ENCODE results near the gene TRIAP1. TPM values are rescaled to one million over a fixed set of nuclear protein-coding genes. Genes with fewer than 3 reads are reported as not detected.
"Not testable (repeated sequence)": the region's sequence is repeated elsewhere in the genome, so short reads cannot be mapped to it uniquely, and the experiment has no call there.

Gene TRIAP1
- total RNA-seq, 1 experiment from 2014 or later, result 50.2 TPM

GRCh38 chr12:120490325-120490724, 44.1 kb upstream of the TRIAP1 start:
- TF ChIP-seq, protein P1, sequence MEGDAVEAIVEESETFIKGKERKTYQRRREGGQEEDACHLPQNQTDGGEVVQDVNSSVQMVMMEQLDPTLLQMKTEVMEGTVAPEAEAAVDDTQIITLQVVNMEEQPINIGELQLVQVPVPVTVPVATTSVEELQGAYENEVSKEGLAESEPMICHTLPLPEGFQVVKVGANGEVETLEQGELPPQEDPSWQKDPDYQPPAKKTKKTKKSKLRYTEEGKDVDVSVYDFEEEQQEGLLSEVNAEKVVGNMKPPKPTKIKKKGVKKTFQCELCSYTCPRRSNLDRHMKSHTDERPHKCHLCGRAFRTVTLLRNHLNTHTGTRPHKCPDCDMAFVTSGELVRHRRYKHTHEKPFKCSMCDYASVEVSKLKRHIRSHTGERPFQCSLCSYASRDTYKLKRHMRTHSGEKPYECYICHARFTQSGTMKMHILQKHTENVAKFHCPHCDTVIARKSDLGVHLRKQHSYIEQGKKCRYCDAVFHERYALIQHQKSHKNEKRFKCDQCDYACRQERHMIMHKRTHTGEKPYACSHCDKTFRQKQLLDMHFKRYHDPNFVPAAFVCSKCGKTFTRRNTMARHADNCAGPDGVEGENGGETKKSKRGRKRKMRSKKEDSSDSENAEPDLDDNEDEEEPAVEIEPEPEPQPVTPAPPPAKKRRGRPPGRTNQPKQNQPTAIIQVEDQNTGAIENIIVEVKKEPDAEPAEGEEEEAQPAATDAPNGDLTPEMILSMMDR (IDR thresholded peaks at IDR 0.05; ENCODE audit: unreplicated experiment), result no peak
- no peaks in the 10 kb centered on the region for H3K9me3 Mint-ChIP-seq (ENCODE audit: unreplicated experiment)
- ChIA-PET CTCF (interaction anchor here (0.5 to 2.6 kb wide), 5 partner anchors 14 to 136 kb away, joined by 3 to 15 read pairs (median 3); partner anchors contain the start of genes COQ5 and SRSF9), POLR2A (interaction anchor here (0.5 to 0.9 kb wide), 2 partner anchors 31 to 182 kb away, joined by 3 to 4 read pairs; no protein-coding TSS in a partner anchor)
- no peak overlapping the region for H3K27ac Mint-ChIP-seq (ENCODE audit: low read depth, unreplicated experiment)
- no peaks in the 10 kb centered on the region for H3K27me3 Mint-ChIP-seq (ENCODE audit: insufficient read depth, unreplicated experiment)
- intact Hi-C loops (cut with micrococcal nuclease), result no loop called here
- BruUV-seq (replicated peaks), result no TSS peak
- peaks cover 21% of the 10 kb centered on the region for H3K36me3 Mint-ChIP-seq (ENCODE audit: insufficient read depth, unreplicated experiment)
- no peak overlapping the region for H3K4me3 Mint-ChIP-seq (ENCODE audit: unreplicated experiment)
- DNase-seq (ENCODE audit: unreplicated experiment), result no peak
- H3K4me1 Mint-ChIP-seq (ENCODE audit: insufficient read depth, unreplicated experiment), result peaks cover 9% of the 10 kb centered on the region

DNA sequence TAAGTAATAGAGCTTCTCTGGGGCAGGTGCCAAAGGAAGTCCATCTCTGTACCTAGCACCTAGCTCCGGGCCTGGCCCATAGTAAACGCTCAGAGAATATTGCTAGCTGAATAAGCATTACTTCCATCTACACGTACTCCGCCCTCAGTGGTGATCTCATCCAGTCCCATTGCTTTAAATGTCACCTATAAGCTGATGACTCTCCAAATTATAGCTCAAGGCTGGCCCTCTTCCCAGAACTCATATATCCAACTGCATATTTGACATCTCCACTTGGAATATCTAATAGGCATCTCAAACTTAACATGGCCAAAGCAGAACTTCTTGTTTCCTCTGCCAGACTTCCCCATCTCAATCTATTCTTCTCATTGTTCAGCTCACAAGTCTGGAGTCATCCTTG, 42.8 kb upstream of the TRIAP1 start:
- Mint-ChIP-seq H3K9me3 (ENCODE audit: unreplicated experiment) (no peaks in the 10 kb centered on the region), H3K4me1 (ENCODE audit: insufficient read depth, unreplicated experiment) (no peaks in the 10 kb centered on the region), H3K4me3 (ENCODE audit: unreplicated experiment) (no peak overlapping the region), H3K36me3 (ENCODE audit: insufficient read depth, unreplicated experiment) (peaks cover 21% of the 10 kb centered on the region), H3K27ac (ENCODE audit: low read depth, unreplicated experiment) (no peak overlapping the region), H3K27me3 (ENCODE audit: insufficient read depth, unreplicated experiment) (no peaks in the 10 kb centered on the region)
- POLR2A ChIA-PET, result interaction anchor here (0.7 kb wide), 1 partner anchor 1377 kb away, joined by 3 read pairs; no protein-coding TSS in a partner anchor
- BruUV-seq (replicated peaks), result no TSS peak
- intact Hi-C loops (cut with micrococcal nuclease), result no loop called here
- CTCF ChIA-PET, result interaction anchor here (0.7 kb wide), 2 partner anchors 19 to 1912 kb away, joined by 3 to 5 read pairs; partner anchors contain the start of gene SRSF9
- TF ChIP-seq, protein P1 (IDR thresholded peaks at IDR 0.05; ENCODE audit: unreplicated experiment), result no peak
- no peak for DNase-seq (ENCODE audit: unreplicated experiment)

GRCh38 chr12:120488057-120488640, 42.0 kb upstream of the TRIAP1 start:
- TF ChIP-seq, protein P1 (IDR thresholded peaks at IDR 0.05; ENCODE audit: unreplicated experiment), result no peak
- Mint-ChIP-seq H3K4me1 (ENCODE audit: insufficient read depth, unreplicated experiment) (no peaks in the 10 kb centered on the region), H3K9me3 (ENCODE audit: unreplicated experiment) (no peaks in the 10 kb centered on the region), H3K36me3 (ENCODE audit: insufficient read depth, unreplicated experiment) (peaks cover 21% of the 10 kb centered on the region), H3K27ac (ENCODE audit: low read depth, unreplicated experiment) (no peak overlapping the region), H3K4me3 (ENCODE audit: unreplicated experiment) (no peak overlapping the region), H3K27me3 (ENCODE audit: insufficient read depth, unreplicated experiment) (no peaks in the 10 kb centered on the region)
- no peak for DNase-seq (ENCODE audit: unreplicated experiment)
- no TSS peak for BruUV-seq (replicated peaks)
- ChIA-PET CTCF (no interaction called here), POLR2A (no interaction called here)
- intact Hi-C loops (cut with micrococcal nuclease), result no loop called here

DNA sequence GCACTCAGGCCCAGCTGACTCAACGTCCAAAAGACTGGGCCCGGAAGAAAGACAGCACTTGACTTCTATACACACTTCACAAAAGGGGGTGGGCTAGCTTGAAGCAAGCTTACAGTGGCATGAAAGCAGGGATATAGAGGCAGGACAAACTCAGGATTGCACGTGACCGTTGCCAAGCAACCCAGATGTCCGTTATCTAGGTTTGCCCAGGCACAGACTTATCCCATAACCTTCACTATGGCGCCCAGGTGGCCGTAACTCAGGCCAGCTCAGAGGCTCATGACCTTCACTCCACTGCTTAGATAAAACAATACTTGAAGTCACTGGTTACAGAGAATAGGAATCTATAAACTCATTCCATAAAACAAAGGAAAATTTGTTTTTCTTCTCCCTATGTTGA, 41.4 kb upstream of the TRIAP1 start:
- POLR2A ChIA-PET; H3K9me3 Mint-ChIP-seq (ENCODE audit: unreplicated experiment); H3K27me3 Mint-ChIP-seq (ENCODE audit: insufficient read depth, unreplicated experiment); H3K4me3 Mint-ChIP-seq (ENCODE audit: unreplicated experiment); H3K4me1 Mint-ChIP-seq (ENCODE audit: insufficient read depth, unreplicated experiment); DNase-seq (ENCODE audit: unreplicated experiment); H3K27ac Mint-ChIP-seq (ENCODE audit: low read depth, unreplicated experiment); BruUV-seq (replicated peaks); CTCF ChIA-PET; intact Hi-C loops (cut with micrococcal nuclease): not testable (repeated sequence)
- peaks cover 21% of the 10 kb centered on the region for H3K36me3 Mint-ChIP-seq (ENCODE audit: insufficient read depth, unreplicated experiment)

Measured in MCF 10A (cell line).